HepG2 (cell line): ENCODE data around the gene TRAF3. TPM values are rescaled to one million over a fixed set of nuclear protein-coding genes. Genes with fewer than 3 reads are reported as not detected.
A peak's percentile ranks its signal among the peaks of the same experiment; 100 is the strongest.

Experiments
- ATAC-seq: fragments of 200-7000 bp; cut with Tn5 transposase; 3 replicates; pipeline ENCODE4 v1.9.1; 2020; ENCODE audit warnings: mild to moderate bottlenecking, moderate library complexity
- BruUV-seq: library from RNA; stranded (reverse); fragments of 400-500 nt; replicated peaks from 2 replicates; lab custom pipeline; 2021; lab: Mats Ljungman, UMichigan
- CTCF ChIA-PET: fragments of 300-600 bp; formaldehyde crosslinking; extraction: SDS; loops from one replicate; lab custom pipeline; 2021; ENCODE audit warnings: low total read pairs, inconsistent platforms, low intra/inter-chr PET ratio; lab: Yijun Ruan, JAX
- POLR2A ChIA-PET: fragments of 350-600 bp; sonication (Branson Sonifier 250); formaldehyde crosslinking; loops from one replicate; lab custom pipeline; 2020; ENCODE audit warnings: antibody characterized with exemption, inconsistent platforms; lab: Yijun Ruan, JAX
- DNase-seq: peaks from one replicate; pipeline ENCODE4 v3.0.0-alpha.2; 2015; ENCODE audit warnings: low spot score
- FAIRE-seq: peaks from 3 replicates; lab custom pipeline; 2011; peaks lifted over from hg19 to GRCh38; lab: Jason Lieb, UNC
- H2AFZ ChIP-seq: one replicate; pipeline ENCODE4 v1.6.1; 2011; ENCODE audit warnings: low read length, inconsistent platforms
- H3K27ac ChIP-seq: fragments of 300-600 bp; 3 replicates; pipeline ENCODE4 v1.8.0; 2011; ENCODE audit warnings: mixed run types, mild to moderate bottlenecking, mixed read lengths, low read length, inconsistent platforms; ENCODE audit not compliant: insufficient read depth; ENCODE audit errors: extremely low read length
- H3K27me3 ChIP-seq, 2 experiments: fragments of 200-600 bp in 1 of 2; 2 replicates in 1 of 2; 3 replicates in 1 of 2; pipeline versions ENCODE4 v1.6.0 to v1.8.0; 2011; ENCODE audit warnings: low read length in 2 of 2, mild to moderate bottlenecking in 2 of 2, moderate library complexity in 2 of 2, inconsistent platforms in 1 of 2; ENCODE audit not compliant: insufficient read depth in 2 of 2, control insufficient read depth in 1 of 2
- H3K36me3 ChIP-seq, 2 experiments: fragments of 200-600 bp in 1 of 2; replicated peaks in 1 of 2; 2 replicates in 1 of 2; 3 replicates in 1 of 2; pipeline versions ENCODE4 v1.5.1 to v1.8.0; 2011; ENCODE audit warnings: low read length in 2 of 2, inconsistent platforms in 1 of 2; ENCODE audit not compliant: insufficient read depth in 2 of 2, control insufficient read depth in 1 of 2
- H3K4me1 ChIP-seq: 2 replicates; pipeline ENCODE4 v1.5.1; 2012; ENCODE audit warnings: low read length, inconsistent platforms; ENCODE audit not compliant: insufficient read depth
- H3K4me2 ChIP-seq: 2 replicates; pipeline ENCODE4 v1.6.0; 2011; ENCODE audit warnings: low read depth, low read length, inconsistent platforms
- H3K4me3 ChIP-seq, 3 experiments: fragments of 200-600 bp in 1 of 3; sonication (generic), shearing (Covaris generic) in 1 of 3; replicated peaks in 1 of 3; 2 replicates each; pipeline ENCODE4 v1.5.1; 2011 to 2016; ENCODE audit warnings: low read length in 3 of 3, inconsistent platforms in 2 of 3, low read depth in 2 of 3, mild to moderate bottlenecking in 2 of 3, control low read depth in 1 of 3, mixed read lengths in 1 of 3; ENCODE audit not compliant: insufficient read depth in 1 of 3
- H3K79me2 ChIP-seq: one replicate; pipeline ENCODE4 v1.6.1; 2011; ENCODE audit warnings: low read length, inconsistent platforms; ENCODE audit not compliant: insufficient read depth
- H3K9ac ChIP-seq: 2 replicates; pipeline ENCODE4 v1.6.0; 2011; ENCODE audit warnings: mild to moderate bottlenecking, low read depth, low read length, inconsistent platforms; ENCODE audit not compliant: insufficient read depth
- H3K9me3 ChIP-seq: 2 replicates; pipeline ENCODE4 v1.5.1; 2012; ENCODE audit warnings: mild to moderate bottlenecking, low read length
- H4K20me1 ChIP-seq: 2 replicates; pipeline ENCODE4 v1.6.0; 2011; ENCODE audit warnings: inconsistent platforms, mild to moderate bottlenecking, low read length, moderate library complexity; ENCODE audit not compliant: insufficient read depth
- ATF3 ChIP-seq: sonication (generic); formaldehyde crosslinking; IDR thresholded peaks from 2 replicates; pipeline ENCODE4 v1.4.0; 2020; ENCODE audit warnings: missing genetic modification reagents
- EEA1 ChIP-seq: sonication (generic); formaldehyde crosslinking; IDR thresholded peaks from 2 replicates; pipeline ENCODE4 v1.5.1; 2020; ENCODE audit warnings: mild to moderate bottlenecking, missing genetic modification reagents, borderline replicate concordance
- HES4 ChIP-seq: sonication (generic); formaldehyde crosslinking; IDR thresholded peaks from 2 replicates; pipeline ENCODE4 v1.9.0; 2021; ENCODE audit warnings: mild to moderate bottlenecking, missing genetic modification reagents, borderline replicate concordance
- IKZF4 ChIP-seq: sonication (generic); formaldehyde crosslinking; IDR thresholded peaks from 2 replicates; pipeline ENCODE4 v1.5.1; 2020; ENCODE audit warnings: borderline replicate concordance, mild to moderate bottlenecking, low read depth, missing genetic modification reagents; ENCODE audit errors: not compliant biosample characterization
- NCOA5 ChIP-seq: sonication (generic); formaldehyde crosslinking; IDR thresholded peaks from 2 replicates; pipeline ENCODE4 v1.4.0; 2020; ENCODE audit warnings: missing genetic modification reagents
- RFX5 ChIP-seq: IDR thresholded peaks from 2 replicates; pipeline ENCODE4 v1.6.1; 2011; ENCODE audit warnings: low read depth, low read length, improper control_type of control experiment
- SAP130 ChIP-seq: IDR thresholded peaks from 2 replicates; pipeline ENCODE4 v1.6.1; 2016; ENCODE audit warnings: low read depth
- STAG1 ChIP-seq: sonication (generic); formaldehyde crosslinking; IDR thresholded peaks from 2 replicates; pipeline ENCODE4 v1.4.0; 2020; ENCODE audit warnings: missing genetic modification reagents
- TCF7 ChIP-seq: sonication (generic); IDR thresholded peaks from 2 replicates; pipeline ENCODE4 v1.6.1; 2016; ENCODE audit warnings: antibody characterized with exemption, low read depth
- ZNF720 ChIP-seq: sonication (generic); formaldehyde crosslinking; IDR thresholded peaks from 2 replicates; pipeline ENCODE4 v1.4.0; 2020; ENCODE audit warnings: missing genetic modification reagents
- ZSCAN31 ChIP-seq: sonication (generic); formaldehyde crosslinking; IDR thresholded peaks from 2 replicates; pipeline ENCODE4 v1.5.0; 2020; ENCODE audit warnings: low read depth, mild to moderate bottlenecking, missing genetic modification reagents
- WGBS: methylation state at CpG from one replicate; pipeline ENCODE4 v1.1.6; 2017; ENCODE audit warnings: low lambda C conversion rate; 5-methylcytosine and 5-hydroxymethylcytosine counted together
- in situ Hi-C: cut with HindIII; loops from 2 replicates; pipeline ENCODE4 v1.10.0; 2017; ENCODE audit warnings: low pct_unique_long_range_greater_than_20kb; ENCODE audit not compliant: extremely low pct_ligation_motif_present
- intact Hi-C: fragments of 100-400 bp; cut with micrococcal nuclease; formaldehyde crosslinking; loops from one replicate; pipeline ENCODE4 v1.10.0; 2022; ENCODE audit not compliant: unreplicated experiment
- polyA plus RNA-seq, 8 experiments: library from polyadenylated mRNA; depleted of rRNA in 3 of 8; stranded (reverse) in 7 of 8; unstranded in 1 of 8; fragments of >200 nt; fragmentation: Illumina TruSeq in 4 of 8; extraction: Trizol in 4 of 8; gene quantifications; 2 replicates each; pipeline versions ENCODE4 v1.2.1 to v1.2.3, GENCODE V29; 2011 to 2016; ENCODE audit warnings: low read depth in 4 of 8, missing spikeins in 1 of 8, mixed read lengths in 1 of 8; ENCODE audit not compliant: insufficient read depth in 1 of 8
- total RNA-seq, 5 experiments: library from RNA; depleted of rRNA; stranded (reverse); fragments of >200 nt; fragmentation: Illumina TruSeq; extraction: Trizol; gene quantifications; 2 replicates each; pipeline ENCODE4 v1.2.3, GENCODE V29; 2016; ENCODE audit warnings: low read depth in 1 of 5
- TF ChIP-seq, protein P1 (sequence below): sonication (generic); formaldehyde crosslinking; IDR thresholded peaks from 2 replicates; pipeline ENCODE4 v1.8.1; 2023; ENCODE audit warnings: mild to moderate bottlenecking, moderate library complexity, missing genetic modification reagents
- TF ChIP-seq, protein P2 (sequence below): sonication (generic); formaldehyde crosslinking; IDR thresholded peaks from 2 replicates; pipeline ENCODE4 v1.4.0; 2020; ENCODE audit warnings: missing genetic modification reagents, borderline replicate concordance
- TF ChIP-seq, protein P3 (sequence below): IDR thresholded peaks from 2 replicates; pipeline ENCODE4 v1.4.0; 2020; ENCODE audit warnings: mild to moderate bottlenecking, missing genetic modification reagents

TRAF3 gene
- total and polyA plus RNA-seq, 2 of the 13 experiments (the other 11 are each of a cell fraction or from before 2014, with no cell fraction given), result 6.9 to 12.2 TPM

GRCh38 chr14:102774391-102775153, 2.7 kb upstream of the TRAF3 start:
- Histone ChIP-seq H3K9me3 (no peaks in the 10 kb centered on the region), H3K79me2 (peaks cover 15% of the 10 kb centered on the region), H4K20me1 (no peaks in the 10 kb centered on the region), H3K4me3 (peak overlapping the region in 1 of 3 experiments; percentile 53; a peak in 2 of 6 replicates), H3K4me1 (peaks cover 59% of the 10 kb centered on the region), H3K27me3 (peaks cover 0 to 18% of the 10 kb centered on the region in 2 experiments; a peak in 2 of 5 replicates), H3K9ac (peak overlapping the region; percentile 61), H2AFZ (no peak overlapping the region), H3K4me2 (peak overlapping the region; percentile 89), H3K27ac (peak overlapping the region; percentile 58), H3K36me3 (no peaks in the 10 kb centered on the region)
- peak; percentile 79 for FAIRE-seq
- peak; percentile 79 for DNase-seq
- in situ Hi-C loops (no loop called here), intact Hi-C loops (loop anchor here (5.0 to 10.0 kb wide), 4 partner anchors 47 to 143 kb away; no protein-coding TSS in a partner anchor)
- CTCF ChIA-PET, result interaction anchor here (1.6 kb wide), 1 partner anchor 143 kb away, joined by 9 read pairs; no protein-coding TSS in a partner anchor
- POLR2A ChIA-PET, result interaction anchor here (0.7 kb wide), 1 partner anchor 280 kb away, joined by 3 read pairs; no protein-coding TSS in a partner anchor
- BruUV-seq, result no TSS peak
- 5% methylated on average over 9 of the region's 10 CpGs for WGBS
- peak; percentile 62 for ATAC-seq
- TF ChIP-seq, protein P1, sequence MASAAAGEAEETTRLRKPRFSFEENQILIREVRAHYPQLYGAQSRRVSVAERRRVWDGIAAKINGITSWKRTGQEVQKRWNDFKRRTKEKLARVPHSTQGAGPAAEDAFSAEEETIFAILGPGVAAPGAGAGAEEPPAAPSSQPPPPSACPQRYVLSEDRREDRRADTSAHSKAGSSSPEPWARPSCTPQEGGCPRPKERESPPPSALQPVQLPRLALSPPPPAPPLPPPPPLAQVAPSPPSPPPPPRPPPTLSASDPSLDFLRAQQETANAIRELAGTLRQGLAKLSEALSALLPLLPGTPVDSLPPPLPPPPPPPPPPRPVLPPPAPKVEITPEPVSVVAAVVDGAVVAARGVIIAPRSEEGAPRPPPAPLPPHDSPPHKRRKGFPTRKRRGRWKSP (CRISPR knock-in tag), result 0 out of 2 replicates have a peak, but pooled peaks have one; percentile 46
- TF ChIP-seq ZSCAN31 (CRISPR knock-in tag), result no peak
- peak; percentile 66 for TF ChIP-seq TCF7
- no peak for TF ChIP-seq HES4 (CRISPR knock-in tag)
- peak; percentile 65 for TF ChIP-seq STAG1 (CRISPR knock-in tag)
- TF ChIP-seq, protein P2, sequence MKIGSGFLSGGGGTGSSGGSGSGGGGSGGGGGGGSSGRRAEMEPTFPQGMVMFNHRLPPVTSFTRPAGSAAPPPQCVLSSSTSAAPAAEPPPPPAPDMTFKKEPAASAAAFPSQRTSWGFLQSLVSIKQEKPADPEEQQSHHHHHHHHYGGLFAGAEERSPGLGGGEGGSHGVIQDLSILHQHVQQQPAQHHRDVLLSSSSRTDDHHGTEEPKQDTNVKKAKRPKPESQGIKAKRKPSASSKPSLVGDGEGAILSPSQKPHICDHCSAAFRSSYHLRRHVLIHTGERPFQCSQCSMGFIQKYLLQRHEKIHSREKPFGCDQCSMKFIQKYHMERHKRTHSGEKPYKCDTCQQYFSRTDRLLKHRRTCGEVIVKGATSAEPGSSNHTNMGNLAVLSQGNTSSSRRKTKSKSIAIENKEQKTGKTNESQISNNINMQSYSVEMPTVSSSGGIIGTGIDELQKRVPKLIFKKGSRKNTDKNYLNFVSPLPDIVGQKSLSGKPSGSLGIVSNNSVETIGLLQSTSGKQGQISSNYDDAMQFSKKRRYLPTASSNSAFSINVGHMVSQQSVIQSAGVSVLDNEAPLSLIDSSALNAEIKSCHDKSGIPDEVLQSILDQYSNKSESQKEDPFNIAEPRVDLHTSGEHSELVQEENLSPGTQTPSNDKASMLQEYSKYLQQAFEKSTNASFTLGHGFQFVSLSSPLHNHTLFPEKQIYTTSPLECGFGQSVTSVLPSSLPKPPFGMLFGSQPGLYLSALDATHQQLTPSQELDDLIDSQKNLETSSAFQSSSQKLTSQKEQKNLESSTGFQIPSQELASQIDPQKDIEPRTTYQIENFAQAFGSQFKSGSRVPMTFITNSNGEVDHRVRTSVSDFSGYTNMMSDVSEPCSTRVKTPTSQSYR (CRISPR knock-in tag), result 0 out of 2 replicates have a peak, but pooled peaks have one; percentile 15
- no peak for TF ChIP-seq IKZF4 (CRISPR knock-in tag)
- no peak for TF ChIP-seq ZNF720 (CRISPR knock-in tag)
- TF ChIP-seq EEA1, result 0 out of 2 replicates have a peak, but pooled peaks have one; percentile 46
- TF ChIP-seq NCOA5 (CRISPR knock-in tag), result no peak
- TF ChIP-seq RFX5, result no peak
- no peak for TF ChIP-seq ATF3
- TF ChIP-seq, protein P3, sequence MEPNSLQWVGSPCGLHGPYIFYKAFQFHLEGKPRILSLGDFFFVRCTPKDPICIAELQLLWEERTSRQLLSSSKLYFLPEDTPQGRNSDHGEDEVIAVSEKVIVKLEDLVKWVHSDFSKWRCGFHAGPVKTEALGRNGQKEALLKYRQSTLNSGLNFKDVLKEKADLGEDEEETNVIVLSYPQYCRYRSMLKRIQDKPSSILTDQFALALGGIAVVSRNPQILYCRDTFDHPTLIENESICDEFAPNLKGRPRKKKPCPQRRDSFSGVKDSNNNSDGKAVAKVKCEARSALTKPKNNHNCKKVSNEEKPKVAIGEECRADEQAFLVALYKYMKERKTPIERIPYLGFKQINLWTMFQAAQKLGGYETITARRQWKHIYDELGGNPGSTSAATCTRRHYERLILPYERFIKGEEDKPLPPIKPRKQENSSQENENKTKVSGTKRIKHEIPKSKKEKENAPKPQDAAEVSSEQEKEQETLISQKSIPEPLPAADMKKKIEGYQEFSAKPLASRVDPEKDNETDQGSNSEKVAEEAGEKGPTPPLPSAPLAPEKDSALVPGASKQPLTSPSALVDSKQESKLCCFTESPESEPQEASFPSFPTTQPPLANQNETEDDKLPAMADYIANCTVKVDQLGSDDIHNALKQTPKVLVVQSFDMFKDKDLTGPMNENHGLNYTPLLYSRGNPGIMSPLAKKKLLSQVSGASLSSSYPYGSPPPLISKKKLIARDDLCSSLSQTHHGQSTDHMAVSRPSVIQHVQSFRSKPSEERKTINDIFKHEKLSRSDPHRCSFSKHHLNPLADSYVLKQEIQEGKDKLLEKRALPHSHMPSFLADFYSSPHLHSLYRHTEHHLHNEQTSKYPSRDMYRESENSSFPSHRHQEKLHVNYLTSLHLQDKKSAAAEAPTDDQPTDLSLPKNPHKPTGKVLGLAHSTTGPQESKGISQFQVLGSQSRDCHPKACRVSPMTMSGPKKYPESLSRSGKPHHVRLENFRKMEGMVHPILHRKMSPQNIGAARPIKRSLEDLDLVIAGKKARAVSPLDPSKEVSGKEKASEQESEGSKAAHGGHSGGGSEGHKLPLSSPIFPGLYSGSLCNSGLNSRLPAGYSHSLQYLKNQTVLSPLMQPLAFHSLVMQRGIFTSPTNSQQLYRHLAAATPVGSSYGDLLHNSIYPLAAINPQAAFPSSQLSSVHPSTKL (CRISPR knock-in tag), result no peak
- peak; percentile 63 for TF ChIP-seq SAP130 (CRISPR knock-in tag)
